HCT116 (cell line): ENCODE data around the gene SMIM23. TPM values are rescaled to one million over a fixed set of nuclear protein-coding genes. Genes with fewer than 3 reads are reported as not detected.

Experiments
- ATAC-seq: fragments of 200-7000 bp; cut with Tn5 transposase; 2 replicates; pipeline ENCODE4 v1.9.1; 2020; ENCODE audit warnings: mild to moderate bottlenecking, moderate library complexity
- BruUV-seq: library from RNA; stranded (reverse); fragments of 400-500 nt; replicated peaks from 2 replicates; lab custom pipeline; 2021; lab: Mats Ljungman, UMichigan
- CTCF ChIA-PET: fragments of 300-600 bp; sonication (Branson Sonifier 250); formaldehyde crosslinking; loops from one replicate; lab custom pipeline; 2021; ENCODE audit warnings: antibody characterized with exemption; lab: Charles Lee
- POLR2A ChIA-PET: fragments of 300-600, 350-600 bp; sonication (Branson Sonifier 250); formaldehyde crosslinking; loops from one replicate; lab custom pipeline; 2021; ENCODE audit warnings: antibody characterized with exemption; lab: Charles Lee
- RAD21 ChIA-PET, 2 experiments: fragments of 300-600 bp; sonication (Branson Sonifier 250); formaldehyde crosslinking; loops; one replicate each; lab custom pipeline; 2023; ENCODE audit warnings: low total read pairs in 2 of 2; ENCODE audit not compliant: uncharacterized antibody in 2 of 2, unreplicated experiment in 2 of 2, low non-redundant PET in 1 of 2; lab: Charles Lee
- DNase-seq: peaks from one replicate; pipeline ENCODE4 v3.0.0-alpha.2; 2010; ENCODE audit warnings: low read depth, low spot score
- H2AFZ ChIP-seq: fragments of 200-600 bp; shearing (Covaris generic), sonication (generic); 2 replicates; pipeline ENCODE4 v1.6.1; 2017; ENCODE audit warnings: low read depth, mixed run types, mixed read lengths, antibody characterized with exemption, low read length; ENCODE audit not compliant: poor library complexity, severe bottlenecking
- H3K27ac ChIP-seq: 2 replicates; pipeline ENCODE4 v1.5.1; 2012; ENCODE audit warnings: low read depth, low read length
- H3K27me3 ChIP-seq: fragments of 200-600 bp; sonication (generic); 2 replicates; pipeline ENCODE4 v1.6.1; 2016; ENCODE audit warnings: mixed run types, low read length, mixed read lengths; ENCODE audit not compliant: insufficient read depth
- H3K36me3 ChIP-seq, 2 experiments: fragments of 200-500 bp in 1 of 2; fragments of 200-600 bp in 1 of 2; sonication (Bioruptor generic) in 1 of 2; sonication (generic) in 1 of 2; 2 replicates each; pipeline versions ENCODE4 v1.5.1 to v1.6.1; 2014 to 2016; ENCODE audit warnings: low read length in 2 of 2, inconsistent platforms in 1 of 2, mixed read lengths in 1 of 2, mixed run types in 1 of 2; ENCODE audit not compliant: insufficient read depth in 2 of 2, control insufficient read depth in 1 of 2
- H3K4me1 ChIP-seq, 2 experiments: fragments of 200-600 bp in 1 of 2; sonication (generic) in 1 of 2; 2 replicates each; pipeline versions ENCODE4 v1.5.1 to v1.6.1; 2012 to 2017; ENCODE audit warnings: low read length in 2 of 2, inconsistent platforms in 1 of 2, mild to moderate bottlenecking in 1 of 2, mixed read lengths in 1 of 2, mixed run types in 1 of 2, moderate library complexity in 1 of 2; ENCODE audit not compliant: insufficient read depth in 2 of 2, control insufficient read depth in 1 of 2
- H3K4me2 ChIP-seq: fragments of 200-600 bp; sonication (generic); 2 replicates; pipeline ENCODE4 v1.6.1; 2017; ENCODE audit warnings: mixed run types, low read length, mixed read lengths
- H3K4me3 ChIP-seq, 2 experiments: fragments of 200-600 bp in 1 of 2; sonication (generic) in 1 of 2; replicated peaks in 1 of 2; 2 replicates each; pipeline ENCODE4 v1.5.1; 2011 to 2016; ENCODE audit warnings: low read length in 2 of 2, control low read depth in 1 of 2, low read depth in 1 of 2, mild to moderate bottlenecking in 1 of 2, mixed read lengths in 1 of 2, mixed run types in 1 of 2
- H3K79me2 ChIP-seq: fragments of 200-600 bp; sonication (generic); 2 replicates; pipeline ENCODE4 v1.6.1; 2017; ENCODE audit warnings: mild to moderate bottlenecking, mixed run types, low read length, moderate library complexity, mixed read lengths; ENCODE audit not compliant: insufficient read depth
- H3K9ac ChIP-seq: fragments of 200-600 bp; sonication (generic); 2 replicates; pipeline ENCODE4 v1.6.1; 2016; ENCODE audit warnings: low read length, mixed read lengths
- H3K9me2 ChIP-seq: fragments of 200-600 bp; sonication (generic), shearing (Covaris generic); 2 replicates; pipeline ENCODE4 v1.6.1; 2017; ENCODE audit warnings: mixed run types, mild to moderate bottlenecking, moderate library complexity; ENCODE audit not compliant: insufficient read depth
- H3K9me3 ChIP-seq, 2 experiments: fragments of 200-500 bp in 1 of 2; fragments of 200-600 bp in 1 of 2; sonication (Bioruptor generic) in 1 of 2; sonication (generic) in 1 of 2; 2 replicates each; pipeline ENCODE4 v1.6.1; 2014 to 2017; ENCODE audit warnings: low read length in 2 of 2, mixed read lengths in 2 of 2, inconsistent platforms in 1 of 2, low read depth in 1 of 2, mild to moderate bottlenecking in 1 of 2, mixed run types in 1 of 2, moderate library complexity in 1 of 2; ENCODE audit not compliant: control insufficient read depth in 1 of 2, insufficient read depth in 1 of 2
- H4K20me1 ChIP-seq: fragments of 200-600 bp; sonication (generic), shearing (Covaris generic); 2 replicates; pipeline ENCODE4 v1.6.1; 2017; ENCODE audit warnings: mixed run types, mild to moderate bottlenecking, moderate library complexity; ENCODE audit not compliant: insufficient read depth
- CBX3 ChIP-seq: IDR thresholded peaks from 2 replicates; pipeline ENCODE4 v1.6.1; 2012; ENCODE audit warnings: low read depth
- CTCF ChIP-seq, 3 experiments: fragments of 200-600 bp in 1 of 3; sonication (generic) in 1 of 3; IDR thresholded peaks in 2 of 3; conservative IDR thresholded peaks in 1 of 3; 2 replicates each; pipeline ENCODE4 v1.5.1; 2012 to 2017; ENCODE audit warnings: low read depth in 2 of 3, low read length in 2 of 3, antibody characterized with exemption in 1 of 3, borderline replicate concordance in 1 of 3, control low read depth in 1 of 3, mild to moderate bottlenecking in 1 of 3, mixed read lengths in 1 of 3, mixed run types in 1 of 3, moderate library complexity in 1 of 3; ENCODE audit not compliant: insufficient read depth in 1 of 3
- EGR1 ChIP-seq: IDR thresholded peaks from 2 replicates; pipeline ENCODE4 v1.6.1; 2012; ENCODE audit warnings: low read depth
- ELF1 ChIP-seq: IDR thresholded peaks from 2 replicates; pipeline ENCODE4 v1.6.1; 2012; ENCODE audit warnings: low read depth, borderline replicate concordance
- EZH2 ChIP-seq: fragments of 200-600 bp; sonication (generic); IDR thresholded peaks from 2 replicates; pipeline ENCODE4 v1.6.1; 2017; ENCODE audit warnings: antibody characterized with exemption, mixed run types
- EZH2phosphoT487 ChIP-seq: fragments of 200-600 bp; IDR thresholded peaks from 2 replicates; pipeline ENCODE4 v1.6.1; 2018; ENCODE audit warnings: antibody characterized with exemption, borderline replicate concordance
- FOSL1 ChIP-seq: IDR thresholded peaks from 2 replicates; pipeline ENCODE4 v1.6.1; 2012; ENCODE audit warnings: low read depth
- RAD21 ChIP-seq: IDR thresholded peaks from 2 replicates; pipeline ENCODE4 v1.6.1; 2012; ENCODE audit warnings: low read depth, mild to moderate bottlenecking
- REST ChIP-seq: IDR thresholded peaks from 2 replicates; pipeline ENCODE4 v1.6.1; 2012; ENCODE audit warnings: low read depth
- SRF ChIP-seq: IDR thresholded peaks from 2 replicates; pipeline ENCODE4 v1.6.1; 2012; ENCODE audit warnings: low read depth
- TCF7L2 ChIP-seq: IDR thresholded peaks from 2 replicates; pipeline ENCODE4 v1.7.0; 2011; ENCODE audit warnings: borderline replicate concordance, inconsistent platforms; ENCODE audit not compliant: insufficient read depth, insufficient read length; ENCODE audit errors: extremely low read depth
- YY1 ChIP-seq: IDR thresholded peaks from 2 replicates; pipeline ENCODE4 v1.6.1; 2011; ENCODE audit warnings: low read length, low read depth, moderate library complexity, mild to moderate bottlenecking; ENCODE audit not compliant: insufficient replicate concordance; ENCODE audit errors: extremely low read depth
- ZFX ChIP-seq: fragments of 450-650 bp; IDR thresholded peaks from 2 replicates; pipeline ENCODE4 v1.6.1; 2017
- intact Hi-C: fragments of 100-400 bp; cut with micrococcal nuclease; formaldehyde crosslinking; loops from 2 replicates; pipeline ENCODE4 v1.10.0; 2022
- total RNA-seq: library from RNA; stranded (reverse); gene quantifications from one replicate; pipeline ENCODE4 v1.2.1, GENCODE V29; 2021; ENCODE audit not compliant: unreplicated experiment

The SMIM23 gene
- total RNA-seq, 1 experiment from 2014 or later: not detected

- ChIA-PET POLR2A (no interaction called here), CTCF (no interaction called here), RAD21 (no interaction called here)
- no peak overlapping the region for H3K9ac ChIP-seq
- H3K9me3 ChIP-seq: no peaks in the 10 kb centered on the region
- H3K4me2 ChIP-seq: no peak overlapping the region
- no peaks in the 10 kb centered on the region for H3K9me2 ChIP-seq
- BruUV-seq: no TSS peak
- no peaks in the 10 kb centered on the region for H3K79me2 ChIP-seq
- H2AFZ ChIP-seq: no peak overlapping the region
- no peaks in the 10 kb centered on the region for H3K4me1 ChIP-seq
- ATAC-seq (no peak), DNase-seq (no peak)
- no peaks in the 10 kb centered on the region for H4K20me1 ChIP-seq
- intact Hi-C loops: no loop called here
- TF ChIP-seq EGR1: no peak
- no peak for TF ChIP-seq SRF
- TF ChIP-seq REST: no peak
- no peak for TF ChIP-seq ZFX
- no peak for TF ChIP-seq TCF7L2
- TF ChIP-seq YY1: no peak
- no peak for TF ChIP-seq EZH2
- TF ChIP-seq ELF1: no peak
- TF ChIP-seq CBX3: no peak
- no peak for TF ChIP-seq RAD21
- no peak for TF ChIP-seq FOSL1
- no peak for TF ChIP-seq EZH2phosphoT487
- no peak for TF ChIP-seq CTCF (IDR thresholded peaks at IDR 0.05 in 2 of 3, conservative IDR thresholded peaks at IDR 0.05 in 1 of 3; ENCODE audit: borderline replicate concordance in 1 of 3, insufficient read depth in 1 of 3, low read depth in 2 of 3, low read length in 2 of 3)
- no peaks in the 10 kb centered on the region for H3K27me3 ChIP-seq
- H3K4me3 ChIP-seq: no peak overlapping the region
- H3K27ac ChIP-seq: no peak overlapping the region
- no peaks in the 10 kb centered on the region for H3K36me3 ChIP-seq
These were observed 42.1 kb upstream of the SMIM23 start for GRCh38 chr5:171743436-171744076.
